GM12874 (cell line): Measurements from ENCODE around the gene ACVR1.

Experiments used
- TF ChIP-seq, protein P1 (sequence below): IDR thresholded peaks from 2 replicates; pipeline ENCODE4 v1.5.1; 2011; ENCODE audit warnings: low read depth, mild to moderate bottlenecking, control low read depth, low read length, moderate library complexity; ENCODE audit not compliant: insufficient read depth

The ACVR1 gene

DNA sequence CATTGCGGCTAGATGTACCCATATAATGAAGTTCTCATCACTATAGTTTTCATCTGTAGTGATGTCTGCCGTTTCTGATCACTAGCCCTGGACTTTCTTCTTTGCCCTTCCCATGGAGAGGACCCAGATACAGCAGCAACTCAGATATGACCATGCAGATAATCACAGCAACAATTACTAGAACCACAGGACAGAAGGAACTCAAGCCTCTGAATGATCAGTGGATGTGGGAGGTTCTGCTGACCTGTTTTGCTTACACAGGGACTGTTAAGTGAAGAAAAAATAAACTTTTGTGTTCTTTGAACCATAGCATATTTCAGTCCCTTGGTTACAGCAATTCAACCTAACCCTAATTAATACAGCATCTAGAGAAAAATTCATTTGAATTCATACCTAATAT is 62.7 kb downstream of the ACVR1 start:
- TF ChIP-seq, protein P1, sequence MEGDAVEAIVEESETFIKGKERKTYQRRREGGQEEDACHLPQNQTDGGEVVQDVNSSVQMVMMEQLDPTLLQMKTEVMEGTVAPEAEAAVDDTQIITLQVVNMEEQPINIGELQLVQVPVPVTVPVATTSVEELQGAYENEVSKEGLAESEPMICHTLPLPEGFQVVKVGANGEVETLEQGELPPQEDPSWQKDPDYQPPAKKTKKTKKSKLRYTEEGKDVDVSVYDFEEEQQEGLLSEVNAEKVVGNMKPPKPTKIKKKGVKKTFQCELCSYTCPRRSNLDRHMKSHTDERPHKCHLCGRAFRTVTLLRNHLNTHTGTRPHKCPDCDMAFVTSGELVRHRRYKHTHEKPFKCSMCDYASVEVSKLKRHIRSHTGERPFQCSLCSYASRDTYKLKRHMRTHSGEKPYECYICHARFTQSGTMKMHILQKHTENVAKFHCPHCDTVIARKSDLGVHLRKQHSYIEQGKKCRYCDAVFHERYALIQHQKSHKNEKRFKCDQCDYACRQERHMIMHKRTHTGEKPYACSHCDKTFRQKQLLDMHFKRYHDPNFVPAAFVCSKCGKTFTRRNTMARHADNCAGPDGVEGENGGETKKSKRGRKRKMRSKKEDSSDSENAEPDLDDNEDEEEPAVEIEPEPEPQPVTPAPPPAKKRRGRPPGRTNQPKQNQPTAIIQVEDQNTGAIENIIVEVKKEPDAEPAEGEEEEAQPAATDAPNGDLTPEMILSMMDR = no peak

DNA sequence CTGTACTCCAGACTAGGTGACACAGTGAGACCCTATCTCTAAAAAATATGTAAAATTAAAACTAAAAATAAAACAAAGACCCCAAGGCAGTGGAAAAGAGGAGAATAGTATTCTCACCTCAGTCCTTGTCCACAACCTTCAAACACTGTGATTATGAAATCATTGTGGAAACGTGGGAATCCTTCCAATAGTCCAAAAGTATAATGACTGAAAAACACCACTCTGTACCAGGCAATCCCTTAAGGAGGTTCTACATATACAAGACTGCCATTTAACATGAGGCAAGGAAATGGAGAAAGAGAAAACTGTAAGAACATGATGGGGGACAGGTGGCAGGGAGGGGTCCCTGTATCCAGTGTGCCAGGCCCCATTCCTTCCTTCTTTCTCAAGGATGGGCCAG is 66.1 kb downstream of the ACVR1 start:
- TF ChIP-seq, protein P1 = no peak

DNA sequence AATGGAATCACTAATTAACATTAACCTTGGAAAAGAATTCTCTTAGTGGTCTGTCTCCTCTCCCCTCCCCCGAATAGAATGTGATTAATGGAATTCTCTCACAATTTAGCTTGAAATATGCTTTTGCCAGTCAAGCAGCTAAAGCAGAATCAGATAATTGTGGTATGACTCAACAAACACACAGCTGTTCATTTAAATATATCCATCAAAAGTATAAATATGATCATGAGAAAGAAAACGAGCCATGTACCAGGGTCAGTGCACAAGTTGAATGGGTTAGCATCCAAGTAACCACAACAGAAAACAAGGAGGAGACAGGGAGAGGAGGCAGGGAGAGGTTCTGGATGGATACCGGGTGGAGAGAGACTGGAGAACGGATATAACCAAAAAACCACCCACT is 66.9 kb downstream of the ACVR1 start:
- TF ChIP-seq, protein P1 = no peak

DNA sequence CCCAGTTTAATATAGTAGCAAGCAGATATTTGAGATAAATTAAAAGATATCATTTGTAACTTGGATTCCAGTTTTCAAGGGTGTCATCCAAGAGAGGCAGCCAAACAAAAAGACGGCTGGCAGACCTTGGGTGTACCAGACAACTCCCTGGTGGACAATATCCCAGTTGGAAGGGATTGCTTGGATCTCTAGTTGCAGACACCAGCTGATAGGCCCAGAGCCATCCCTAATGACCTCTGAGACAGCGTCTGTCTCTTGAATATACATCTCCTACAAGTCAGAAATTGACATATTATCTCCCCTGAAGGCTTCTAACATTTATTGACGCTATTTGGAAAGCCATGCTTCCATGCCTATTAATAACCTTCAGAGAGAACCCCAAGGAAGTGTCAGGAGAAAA is 67.7 kb downstream of the ACVR1 start:
- TF ChIP-seq, protein P1 = no peak

DNA sequence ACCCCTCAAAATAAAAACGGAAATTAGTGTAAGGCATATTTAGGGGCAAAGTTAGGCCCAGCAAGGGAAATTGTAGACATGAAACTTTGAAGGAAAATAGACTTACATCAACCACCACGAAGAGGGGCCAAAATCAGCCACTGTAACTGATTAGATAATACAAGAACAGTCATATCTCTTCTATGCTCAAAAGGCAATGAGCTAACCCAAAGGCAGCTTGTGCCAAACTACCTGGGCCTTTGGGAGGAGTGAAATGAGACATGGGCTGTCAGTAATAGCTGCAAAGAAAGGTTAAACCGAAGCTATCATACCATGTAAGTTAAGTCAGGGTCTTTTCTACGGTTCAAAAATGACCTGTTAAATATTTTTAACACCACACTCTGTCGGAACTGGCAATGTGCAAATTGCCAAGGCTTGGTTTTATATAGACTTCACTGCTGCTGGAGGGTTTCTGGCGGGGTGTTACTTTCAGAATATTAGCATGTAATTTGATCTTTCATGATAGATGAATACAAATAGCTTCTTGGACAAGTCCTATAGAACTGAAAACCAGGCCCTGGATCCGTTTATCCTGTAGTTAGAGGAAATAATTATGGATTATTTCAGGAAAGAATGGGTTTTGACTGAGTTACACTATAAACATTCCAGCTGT is 69.6 kb downstream of the ACVR1 start:
- TF ChIP-seq, protein P1 = no peak

DNA sequence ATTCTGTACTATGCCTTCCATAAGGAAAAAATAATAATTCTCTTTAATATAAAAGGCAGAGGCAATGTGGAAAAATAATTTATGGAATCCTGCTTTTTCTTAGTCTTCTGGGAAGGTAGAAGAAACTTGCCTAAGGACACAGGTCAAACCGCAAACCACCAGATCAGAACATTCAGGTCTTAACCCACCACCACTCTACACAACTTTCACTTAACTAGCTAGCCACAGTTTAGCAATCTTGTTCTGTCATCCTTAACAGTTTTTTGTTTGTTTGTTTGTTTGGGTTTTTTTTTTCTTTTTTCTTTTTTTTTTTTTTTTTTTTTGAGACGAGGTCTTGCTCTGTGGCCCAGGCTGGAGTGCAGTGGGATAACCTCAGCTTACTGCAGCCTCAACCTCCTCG is 70.6 kb downstream of the ACVR1 start:
- TF ChIP-seq, protein P1 = no peak

DNA sequence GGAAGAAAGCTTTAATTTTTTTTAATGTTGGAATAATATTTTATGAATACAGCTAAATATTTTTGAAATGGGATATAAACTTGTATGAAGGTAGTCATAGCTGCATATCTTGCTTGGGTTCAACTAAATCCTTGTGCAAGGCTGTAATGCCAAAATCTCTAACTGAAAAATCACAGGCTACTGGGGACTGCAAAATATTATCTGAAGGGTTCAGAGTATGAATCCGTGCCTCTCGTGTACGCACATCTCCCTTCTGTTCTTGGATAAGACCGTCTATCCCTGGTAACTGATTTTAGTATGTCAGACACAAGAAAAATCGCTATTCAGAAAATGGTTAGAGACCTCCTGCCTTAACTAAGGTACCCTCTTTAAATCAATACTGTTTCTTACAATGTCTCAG is 71.8 kb downstream of the ACVR1 start:
- TF ChIP-seq, protein P1 = no peak
